B cell (primary cell): Measurements from ENCODE around the gene RAB39A. TPM values are rescaled to one million over a fixed set of nuclear protein-coding genes. Genes with fewer than 3 reads are reported as not detected.

ENCODE experiments used
- ATAC-seq: fragments of 200-7000 bp; cut with Tn5 transposase; one replicate; pipeline ENCODE4 v1.10.0; 2021; ENCODE audit warnings: low read depth, mild to moderate bottlenecking, moderate number of reproducible peaks, moderate library complexity
- CTCF ChIA-PET: fragments of 350-600 bp; sonication (Branson Sonifier 250); formaldehyde crosslinking; loops from one replicate; lab custom pipeline; 2021; ENCODE audit warnings: antibody characterized with exemption, inconsistent platforms; lab: Charles Lee
- POLR2A ChIA-PET: fragments of 350-600 bp; sonication (Branson Sonifier 250); formaldehyde crosslinking; loops from one replicate; lab custom pipeline; 2021; ENCODE audit warnings: antibody characterized with exemption; lab: Charles Lee
- DNase-seq: peaks from one replicate; pipeline ENCODE4 v3.0.0; 2013
- H2AFZ ChIP-seq: 2 replicates; pipeline ENCODE4 v1.6.1; 2012; ENCODE audit warnings: mild to moderate bottlenecking, low read depth, low read length; ENCODE audit not compliant: insufficient read depth, poor library complexity, severe bottlenecking
- H3K27ac ChIP-seq, 2 donors: 1 replicate in 1 of 2; 2 replicates in 1 of 2; pipeline ENCODE4 v1.5.1; 2012 to 2013; ENCODE audit warnings: low read length in 2 of 2, mild to moderate bottlenecking in 2 of 2, moderate library complexity in 1 of 2
- H3K27me3 ChIP-seq, 4 experiments: fragments of 200-600 bp in 1 of 4; sonication (generic) in 1 of 4; replicated peaks in 1 of 4; 1 replicate in 2 of 4; 2 replicates in 2 of 4; pipeline versions ENCODE4 v1.6.1 to v1.7.0; 2013 to 2016; ENCODE audit warnings: low read length in 3 of 4, mild to moderate bottlenecking in 2 of 4, mixed read lengths in 1 of 4, moderate library complexity in 1 of 4; ENCODE audit not compliant: insufficient read depth in 4 of 4, control insufficient read depth in 3 of 4; ENCODE audit errors: control extremely low read depth in 1 of 4
- H3K36me3 ChIP-seq, 2 experiments: replicated peaks in 1 of 2; 1 replicate in 1 of 2; 2 replicates in 1 of 2; pipeline versions ENCODE4 v1.6.1 to v1.7.1; 2013; ENCODE audit warnings: low read length in 1 of 2; ENCODE audit not compliant: insufficient read depth in 2 of 2, control insufficient read depth in 1 of 2; ENCODE audit errors: control extremely low read depth in 1 of 2, extremely low read depth in 1 of 2
- H3K4me1 ChIP-seq, 2 donors: fragments of 200-600 bp in 1 of 2; sonication (generic) in 1 of 2; 1 replicate in 1 of 2; 2 replicates in 1 of 2; pipeline versions ENCODE4 v1.5.1 to v1.6.1; 2013 to 2017; ENCODE audit warnings: low read length in 2 of 2; ENCODE audit not compliant: control insufficient read depth in 2 of 2, insufficient read depth in 2 of 2
- H3K4me2 ChIP-seq: replicated peaks from 2 replicates; pipeline ENCODE3; 2012; ENCODE audit warnings: mild to moderate bottlenecking, low read depth, low read length; ENCODE audit not compliant: poor library complexity, severe bottlenecking
- H3K4me3 ChIP-seq, 5 experiments: fragments of 200-600 bp in 1 of 5; sonication (generic) in 1 of 5; 1 replicate in 3 of 5; 2 replicates in 2 of 5; pipeline versions ENCODE4 v1.5.1 to v1.7.0; 2011 to 2016; ENCODE audit warnings: low read length in 4 of 5, mild to moderate bottlenecking in 4 of 5, low read depth in 2 of 5, control low read depth in 1 of 5, moderate library complexity in 1 of 5; ENCODE audit not compliant: insufficient read depth in 1 of 5; ENCODE audit errors: control extremely low read depth in 1 of 5, extremely low read depth in 1 of 5
- H3K79me2 ChIP-seq: fragments of 200-600 bp; sonication (generic); one replicate; pipeline ENCODE4 v1.6.0; 2016; ENCODE audit warnings: low read length; ENCODE audit not compliant: control insufficient read depth, insufficient read depth
- H3K9ac ChIP-seq: fragments of 200-600 bp; sonication (generic); 2 replicates; pipeline ENCODE4 v1.6.1; 2017; ENCODE audit warnings: mild to moderate bottlenecking, low read length, moderate library complexity
- H3K9me3 ChIP-seq, 3 donors: one replicate each; pipeline versions ENCODE4 v1.6.1 to v1.7.1; 2013; ENCODE audit warnings: low read length in 2 of 3; ENCODE audit not compliant: control insufficient read depth in 2 of 3, insufficient read depth in 1 of 3; ENCODE audit errors: control extremely low read depth in 1 of 3
- H4K20me1 ChIP-seq: 2 replicates; pipeline ENCODE4 v1.6.0; 2012; ENCODE audit warnings: mild to moderate bottlenecking, low read length; ENCODE audit not compliant: insufficient read depth, control insufficient read depth, poor library complexity, severe bottlenecking
- H3K27ac Mint-ChIP-seq: one replicate; pipeline ENCODE4 v1.8.0; 2021; ENCODE audit warnings: mixed read lengths
- H3K27me3 Mint-ChIP-seq: one replicate; pipeline ENCODE4 v1.8.0; 2021; ENCODE audit warnings: mixed read lengths
- H3K4me1 Mint-ChIP-seq: one replicate; pipeline ENCODE4 v1.8.0; 2021; ENCODE audit warnings: mixed read lengths
- H3K4me3 Mint-ChIP-seq: one replicate; pipeline ENCODE4 v1.8.0; 2021; ENCODE audit warnings: mixed read lengths
- H3K9me3 Mint-ChIP-seq: one replicate; pipeline ENCODE4 v1.8.0; 2022; ENCODE audit warnings: mixed read lengths; ENCODE audit not compliant: insufficient read depth
- EZH2 ChIP-seq: IDR thresholded peaks from 2 replicates; pipeline ENCODE4 v1.6.1; 2012; ENCODE audit warnings: borderline replicate concordance, low read depth, mild to moderate bottlenecking, moderate library complexity, low read length; ENCODE audit not compliant: insufficient read depth, poor library complexity, severe bottlenecking
- WGBS: methylation state at CpG from one replicate; pipeline ENCODE4 v1.1.5; 2013; ENCODE audit warnings: missing lambda C conversion rate; ENCODE audit not compliant: insufficient coverage; 5-methylcytosine and 5-hydroxymethylcytosine counted together
- intact Hi-C: fragments of 100-400 bp; cut with micrococcal nuclease; formaldehyde crosslinking; loops from one replicate; pipeline ENCODE4 v1.10.0; 2022
- polyA plus RNA-seq: library from polyadenylated mRNA; depleted of rRNA; stranded (reverse); fragments of >200 nt; gene quantifications from 2 replicates; pipeline ENCODE4 v1.2.3, GENCODE V29; 2012
- total RNA-seq, 2 donors: library from RNA; stranded (reverse); fragments of 120-200 nt in 1 of 2; gene quantifications; 1 replicate in 1 of 2; 2 replicates in 1 of 2; pipeline versions ENCODE4 v1.2.3 to v1.2.4, GENCODE V29; 2013 to 2022
- TF ChIP-seq, protein P1 (sequence below): fragments of 200-600 bp; IDR thresholded peaks from one replicate; pipeline ENCODE4 v1.8.0; 2022; ENCODE audit warnings: antibody characterized with exemption, mild to moderate bottlenecking

Gene RAB39A
- total and polyA plus RNA-seq, 2 donors (not counting 1 experiment from before 2014, with no cell fraction given), result 1.3 to 2.4 TPM

DNA sequence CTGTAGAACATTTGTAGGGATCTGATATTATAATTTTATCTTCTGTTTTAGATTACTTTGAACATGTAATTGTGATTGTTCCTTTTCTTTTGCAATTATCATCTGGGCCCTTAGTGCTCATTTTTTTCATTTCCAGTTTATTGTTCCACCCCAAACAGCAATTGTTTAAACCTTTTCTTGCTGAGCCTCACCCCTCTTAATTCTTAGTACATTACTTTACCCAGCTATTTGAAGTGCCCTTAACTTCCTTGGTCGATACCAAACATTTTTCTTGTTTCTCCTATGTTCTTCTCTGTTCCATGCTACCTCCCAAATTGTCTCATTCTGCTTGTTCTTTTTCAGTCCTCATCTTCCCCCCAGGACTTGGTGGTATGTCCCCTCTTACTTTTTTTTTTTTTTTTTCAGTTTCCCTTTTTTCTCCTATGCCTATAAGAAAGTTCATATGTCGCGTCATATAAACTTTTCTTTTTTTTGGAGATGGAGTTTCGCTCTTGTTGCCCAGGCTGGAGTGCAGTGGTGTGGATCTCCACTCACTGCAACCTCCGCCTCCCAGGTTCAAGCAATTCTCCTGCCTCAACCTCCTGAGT, 84.0 kb downstream of the RAB39A start:
- H3K27ac ChIP-seq, result no peak overlapping the region
- H4K20me1 ChIP-seq, result peaks cover 40% of the 10 kb centered on the region
- no peak overlapping the region for H3K4me3 ChIP-seq
- H3K4me3 Mint-ChIP-seq, result no peak overlapping the region
- peaks cover 44% of the 10 kb centered on the region for H3K4me1 Mint-ChIP-seq
- ChIA-PET POLR2A (no interaction called here), CTCF (interaction anchor here (0.7 to 1.1 kb wide), 3 partner anchors 82 to 793 kb away, joined by 3 to 5 read pairs (median 4); no protein-coding TSS in a partner anchor)
- H3K9ac ChIP-seq, result no peak overlapping the region
- H3K27ac Mint-ChIP-seq, result no peak overlapping the region
- peaks cover 18 to 20% of the 10 kb centered on the region in 2 donors for H3K4me1 ChIP-seq
- H3K27me3 ChIP-seq, result no peaks in the 10 kb centered on the region
- no peaks in the 10 kb centered on the region for H3K9me3 ChIP-seq
- intact Hi-C loops, result no loop called here
- ATAC-seq (no peak), DNase-seq (no peak)
- H3K4me2 ChIP-seq, result no peak overlapping the region
- TF ChIP-seq, protein P1, sequence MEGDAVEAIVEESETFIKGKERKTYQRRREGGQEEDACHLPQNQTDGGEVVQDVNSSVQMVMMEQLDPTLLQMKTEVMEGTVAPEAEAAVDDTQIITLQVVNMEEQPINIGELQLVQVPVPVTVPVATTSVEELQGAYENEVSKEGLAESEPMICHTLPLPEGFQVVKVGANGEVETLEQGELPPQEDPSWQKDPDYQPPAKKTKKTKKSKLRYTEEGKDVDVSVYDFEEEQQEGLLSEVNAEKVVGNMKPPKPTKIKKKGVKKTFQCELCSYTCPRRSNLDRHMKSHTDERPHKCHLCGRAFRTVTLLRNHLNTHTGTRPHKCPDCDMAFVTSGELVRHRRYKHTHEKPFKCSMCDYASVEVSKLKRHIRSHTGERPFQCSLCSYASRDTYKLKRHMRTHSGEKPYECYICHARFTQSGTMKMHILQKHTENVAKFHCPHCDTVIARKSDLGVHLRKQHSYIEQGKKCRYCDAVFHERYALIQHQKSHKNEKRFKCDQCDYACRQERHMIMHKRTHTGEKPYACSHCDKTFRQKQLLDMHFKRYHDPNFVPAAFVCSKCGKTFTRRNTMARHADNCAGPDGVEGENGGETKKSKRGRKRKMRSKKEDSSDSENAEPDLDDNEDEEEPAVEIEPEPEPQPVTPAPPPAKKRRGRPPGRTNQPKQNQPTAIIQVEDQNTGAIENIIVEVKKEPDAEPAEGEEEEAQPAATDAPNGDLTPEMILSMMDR, result no peak
- TF ChIP-seq EZH2, result no peak
- peaks cover 0 to 10% of the 10 kb centered on the region in 2 experiments for H3K36me3 ChIP-seq
- no peaks in the 10 kb centered on the region for H3K27me3 Mint-ChIP-seq
- WGBS, result 100% methylated on average over 1 of the region's 5 CpGs
- H2AFZ ChIP-seq, result no peak overlapping the region
- no peaks in the 10 kb centered on the region for H3K9me3 Mint-ChIP-seq
- peaks cover 86% of the 10 kb centered on the region for H3K79me2 ChIP-seq

Other genes starting within 250 kb of the RAB39A start
- not detected in 2 replicates for gene SLN, start 216.4 kb upstream of the RAB39A start, total RNA-seq
- gene SLN, start 216.4 kb upstream of the RAB39A start, polyA plus RNA-seq, result not detected in 2 replicates
- gene SLC35F2, start 69.7 kb upstream of the RAB39A start, total RNA-seq, result 9.4 and 10.9 TPM in 2 replicates
- gene SLC35F2, start 69.7 kb upstream of the RAB39A start, polyA plus RNA-seq, result 10.9 and 13.4 TPM in 2 replicates
- 44.1 and 47.0 TPM in 2 replicates for gene CUL5, start 80.5 kb downstream of the RAB39A start, total RNA-seq
- 29.4 and 44.3 TPM in 2 replicates for gene CUL5, start 80.5 kb downstream of the RAB39A start, polyA plus RNA-seq
- 31.1 and 32.9 TPM in 2 replicates for gene ACAT1, start 193.1 kb downstream of the RAB39A start, total RNA-seq
- 7.5 and 10.4 TPM in 2 replicates for gene ACAT1, start 193.1 kb downstream of the RAB39A start, polyA plus RNA-seq